ENCODE data around the gene PLA2G6.

Gene PLA2G6

DNA sequence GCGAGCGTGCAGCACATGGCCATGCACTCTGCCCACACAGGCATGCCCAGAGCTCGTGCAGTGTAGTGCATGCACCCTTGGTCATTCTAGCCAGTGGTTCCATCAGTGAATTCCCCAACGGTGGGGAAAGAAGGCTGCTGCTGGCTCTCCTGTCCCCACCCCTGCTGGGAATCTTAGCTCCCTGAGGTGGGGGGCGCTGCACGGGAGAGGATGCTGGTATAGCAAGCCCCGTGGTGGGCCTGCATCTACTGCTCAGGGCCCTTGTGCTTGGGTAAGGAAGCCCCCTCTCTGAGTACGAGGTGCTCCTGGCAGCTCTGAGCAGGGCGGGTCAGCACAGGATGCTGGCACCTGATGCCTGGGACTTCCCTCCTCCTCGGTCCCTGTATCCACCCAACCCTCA is 52.6 kb downstream of the PLA2G6 start:
- DNase-seq (ENCODE audit: low read depth) = no peak
- H3K4me3 ChIP-seq (ENCODE audit: low read depth, low read length) = no peak overlapping the region
- TF ChIP-seq, protein P1, sequence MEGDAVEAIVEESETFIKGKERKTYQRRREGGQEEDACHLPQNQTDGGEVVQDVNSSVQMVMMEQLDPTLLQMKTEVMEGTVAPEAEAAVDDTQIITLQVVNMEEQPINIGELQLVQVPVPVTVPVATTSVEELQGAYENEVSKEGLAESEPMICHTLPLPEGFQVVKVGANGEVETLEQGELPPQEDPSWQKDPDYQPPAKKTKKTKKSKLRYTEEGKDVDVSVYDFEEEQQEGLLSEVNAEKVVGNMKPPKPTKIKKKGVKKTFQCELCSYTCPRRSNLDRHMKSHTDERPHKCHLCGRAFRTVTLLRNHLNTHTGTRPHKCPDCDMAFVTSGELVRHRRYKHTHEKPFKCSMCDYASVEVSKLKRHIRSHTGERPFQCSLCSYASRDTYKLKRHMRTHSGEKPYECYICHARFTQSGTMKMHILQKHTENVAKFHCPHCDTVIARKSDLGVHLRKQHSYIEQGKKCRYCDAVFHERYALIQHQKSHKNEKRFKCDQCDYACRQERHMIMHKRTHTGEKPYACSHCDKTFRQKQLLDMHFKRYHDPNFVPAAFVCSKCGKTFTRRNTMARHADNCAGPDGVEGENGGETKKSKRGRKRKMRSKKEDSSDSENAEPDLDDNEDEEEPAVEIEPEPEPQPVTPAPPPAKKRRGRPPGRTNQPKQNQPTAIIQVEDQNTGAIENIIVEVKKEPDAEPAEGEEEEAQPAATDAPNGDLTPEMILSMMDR (IDR thresholded peaks at IDR 0.05; ENCODE audit: control insufficient read depth, extremely low read depth, insufficient read depth) = no peak

DNA sequence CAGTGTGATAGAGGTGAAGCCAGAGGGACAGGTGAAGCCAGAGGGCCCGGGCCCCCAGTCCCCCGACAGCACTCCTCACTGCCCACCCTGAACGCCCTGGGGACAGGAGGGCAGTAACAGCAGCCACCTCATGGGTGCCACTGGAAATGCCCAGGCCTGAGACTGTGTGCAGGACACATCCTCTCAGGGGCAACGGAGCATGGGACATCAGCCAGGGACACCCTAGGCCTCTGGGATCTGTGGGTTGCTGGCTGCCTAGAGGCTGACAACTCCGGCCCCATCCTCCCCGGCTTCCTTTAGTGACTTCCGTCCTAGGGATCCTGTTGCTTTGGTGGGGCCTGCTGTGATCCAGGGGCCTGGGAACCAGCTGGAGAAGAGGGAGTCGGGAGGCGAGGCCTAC is 53.8 kb downstream of the PLA2G6 start:
- DNase-seq (ENCODE audit: low read depth) = no peak
- H3K4me3 ChIP-seq (ENCODE audit: low read depth, low read length) = no peak overlapping the region
- TF ChIP-seq, protein P1 (IDR thresholded peaks at IDR 0.05; ENCODE audit: control insufficient read depth, extremely low read depth, insufficient read depth) = no peak

DNA sequence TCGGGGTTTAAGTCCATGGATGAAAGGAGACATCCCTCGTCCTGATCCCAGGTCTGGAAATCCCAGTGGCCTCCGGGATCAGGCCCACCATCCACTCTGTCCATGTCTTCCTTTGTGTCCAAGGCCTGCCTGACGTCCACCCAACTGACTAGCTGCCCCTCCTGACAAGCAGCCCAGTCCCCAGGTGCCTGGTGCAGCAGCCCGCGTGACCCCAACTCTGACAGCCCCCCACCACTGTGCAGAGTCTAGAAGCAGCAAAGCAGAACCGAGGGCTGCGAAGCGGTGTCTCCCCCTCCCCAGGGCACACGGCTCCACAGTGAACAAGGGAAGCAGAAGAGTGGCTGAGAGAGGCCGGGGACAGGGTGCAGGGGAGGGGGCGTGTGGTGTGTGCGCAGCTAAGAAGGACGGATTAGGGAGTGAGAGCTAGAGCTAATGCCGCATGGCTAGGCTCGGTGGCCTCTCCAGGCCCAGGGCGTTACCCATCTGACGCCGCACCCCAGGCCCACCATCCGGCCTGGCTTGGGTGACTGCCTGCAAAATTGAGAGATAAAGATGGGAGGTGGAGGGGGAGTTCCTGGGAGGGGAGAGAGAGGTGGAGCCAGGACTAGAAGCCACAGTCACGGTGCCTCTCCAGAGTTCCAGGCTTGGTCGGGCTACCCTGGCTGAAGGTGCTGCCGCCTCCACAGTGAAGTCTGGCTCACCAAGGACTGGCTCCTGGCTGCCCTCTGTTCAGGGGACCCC is 54.5 kb downstream of the PLA2G6 start:
- no peak for DNase-seq (ENCODE audit: low read depth)

DNA sequence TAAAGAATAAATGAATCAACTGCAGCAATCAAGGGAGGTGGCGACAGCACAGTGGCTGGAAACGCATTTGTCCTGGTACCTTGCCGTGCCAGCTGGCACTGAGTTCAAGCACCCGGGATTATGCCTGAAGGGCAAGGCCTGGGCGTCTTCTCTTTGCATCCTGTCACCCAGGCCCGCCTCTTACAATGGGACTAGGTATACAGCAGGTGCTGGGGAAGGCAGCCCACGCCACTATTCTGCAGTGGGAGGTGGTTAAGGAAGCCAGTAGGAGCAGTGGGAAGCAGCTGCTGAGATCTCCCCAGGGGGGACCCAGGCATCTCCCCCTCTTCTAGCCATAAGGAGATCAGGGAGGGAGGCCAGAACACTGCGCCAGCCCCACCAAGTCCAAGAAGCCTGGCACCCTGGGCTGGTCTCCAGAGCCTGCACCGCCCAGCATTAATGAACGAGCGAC is 55.9 kb downstream of the PLA2G6 start:
- no peak overlapping the region for H3K4me3 ChIP-seq (ENCODE audit: low read depth, low read length)
- no peak for DNase-seq (ENCODE audit: low read depth)
- TF ChIP-seq, protein P1 (IDR thresholded peaks at IDR 0.05; ENCODE audit: control insufficient read depth, extremely low read depth, insufficient read depth) = no peak

More for the DNA sequence above, 54.5 kb downstream of the PLA2G6 start:
- TF ChIP-seq, protein P1 (IDR thresholded peaks at IDR 0.05; ENCODE audit: control insufficient read depth, extremely low read depth, insufficient read depth) = no peak
- H3K4me3 ChIP-seq (ENCODE audit: low read depth, low read length) = no peak overlapping the region

DNA sequence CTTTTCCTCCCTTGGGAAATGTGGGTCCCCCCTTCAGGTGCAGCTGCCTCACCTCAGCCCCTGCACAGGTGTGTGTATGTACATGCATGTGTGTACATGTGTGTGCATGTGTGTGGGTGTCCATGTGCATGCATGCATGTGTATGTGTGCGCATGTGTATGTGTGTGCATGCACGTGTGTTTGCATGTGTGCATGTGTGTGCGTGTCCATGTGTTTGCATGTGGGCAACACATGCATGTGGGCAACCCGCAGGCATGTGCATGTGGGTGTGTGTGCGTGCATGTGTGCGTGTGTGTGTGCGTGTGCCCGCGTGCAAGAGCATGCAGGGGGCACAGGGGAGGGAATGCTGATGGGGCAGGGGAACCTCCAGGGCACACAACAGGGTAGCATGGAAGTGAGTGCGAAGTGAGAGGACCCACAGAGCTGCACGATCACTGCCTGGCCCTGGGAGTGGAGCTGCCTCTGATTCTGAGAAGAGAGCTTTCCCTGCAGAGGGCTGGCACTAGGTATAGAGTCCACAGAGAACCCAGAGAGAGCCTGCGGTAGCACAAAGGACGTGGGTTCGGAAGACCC is 56.5 kb downstream of the PLA2G6 start:
- no peak overlapping the region for H3K4me3 ChIP-seq (ENCODE audit: low read depth, low read length)
- TF ChIP-seq, protein P1 (IDR thresholded peaks at IDR 0.05; ENCODE audit: control insufficient read depth, extremely low read depth, insufficient read depth) = no peak
- no peak for DNase-seq (ENCODE audit: low read depth)

DNA sequence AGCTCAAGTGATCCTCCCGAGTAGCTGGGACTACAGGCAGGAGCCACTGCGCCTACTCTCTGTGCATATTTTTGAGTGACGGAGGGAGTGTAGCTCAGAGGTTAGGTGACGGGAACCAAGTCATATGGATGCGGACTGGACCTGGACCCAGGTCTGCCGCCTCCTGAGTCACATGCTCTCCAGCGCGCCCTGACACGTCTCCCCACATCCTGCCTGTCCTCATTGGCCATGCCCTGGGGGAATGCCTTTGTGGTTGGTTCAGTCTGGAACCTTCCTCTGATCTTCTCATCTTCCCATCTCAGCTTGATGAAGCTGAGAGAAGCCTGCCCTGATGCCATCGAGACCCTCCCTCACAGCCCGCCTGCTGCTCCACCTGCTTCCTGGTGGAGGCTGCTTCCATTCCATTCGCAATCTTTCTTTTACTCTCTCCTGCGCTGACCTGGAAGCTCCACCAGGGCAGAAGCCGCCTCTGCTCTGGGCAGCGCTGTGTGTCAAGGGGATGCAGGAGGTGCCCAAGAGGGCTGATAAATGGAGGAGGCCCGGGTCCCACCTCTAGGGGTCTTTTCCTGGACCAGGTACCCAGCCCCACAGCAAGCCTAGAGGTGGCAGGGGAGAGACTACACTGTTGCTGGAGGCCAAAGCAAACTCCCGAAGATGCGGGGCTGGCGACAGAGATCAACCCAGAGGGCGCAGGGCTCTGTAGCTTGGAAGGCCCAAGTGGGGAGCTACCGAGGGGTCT is 57.2 kb downstream of the PLA2G6 start:
- no peak for DNase-seq (ENCODE audit: low read depth)
- no peak overlapping the region for H3K4me3 ChIP-seq (ENCODE audit: low read depth, low read length)
- TF ChIP-seq, protein P1 (IDR thresholded peaks at IDR 0.05; ENCODE audit: control insufficient read depth, extremely low read depth, insufficient read depth) = no peak
